Spleen (tissue), 11 donors: ENCODE measurements around the gene QSOX1. TPM values are rescaled to one million over a fixed set of nuclear protein-coding genes. Genes with fewer than 3 reads are reported as not detected.

ENCODE experiments used
- DNase-seq: peaks from one replicate; pipeline ENCODE4 v3.0.0-alpha.2; 2020
- H3K27ac ChIP-seq, 8 donors: fragments of 200-600 bp; sonication (generic) in 7 of 8; 1 replicate in 4 of 8; 2 replicates in 4 of 8; pipeline versions ENCODE4 v1.5.0 to v1.8.0; 2016 to 2021; ENCODE audit warnings: inconsistent platforms in 4 of 8, mild to moderate bottlenecking in 4 of 8, moderate library complexity in 1 of 8
- H3K27me3 ChIP-seq, 7 donors: fragments of 200-600 bp; sonication (generic) in 6 of 7; replicated peaks in 1 of 7; 1 replicate in 4 of 7; 2 replicates in 3 of 7; pipeline versions ENCODE4 v1.5.0 to v1.8.0; 2016 to 2021; ENCODE audit warnings: inconsistent platforms in 3 of 7, mild to moderate bottlenecking in 1 of 7
- H3K36me3 ChIP-seq, 6 donors: fragments of 200-600 bp; sonication (generic) in 5 of 6; 1 replicate in 4 of 6; 2 replicates in 2 of 6; pipeline versions ENCODE4 v1.5.0 to v1.8.0; 2016 to 2021; ENCODE audit warnings: inconsistent platforms in 2 of 6
- H3K4me1 ChIP-seq, 6 donors: fragments of 200-600 bp; sonication (generic) in 5 of 6; 1 replicate in 3 of 6; 2 replicates in 3 of 6; pipeline versions ENCODE4 v1.5.0 to v1.8.0; 2016 to 2021; ENCODE audit warnings: inconsistent platforms in 3 of 6
- H3K4me3 ChIP-seq, 8 donors: fragments of 200-600 bp; sonication (generic) in 7 of 8; 1 replicate in 4 of 8; 2 replicates in 4 of 8; pipeline versions ENCODE4 v1.5.0 to v1.8.0; 2016 to 2021; ENCODE audit warnings: inconsistent platforms in 4 of 8, mild to moderate bottlenecking in 4 of 8, moderate library complexity in 2 of 8
- H3K9me3 ChIP-seq, 8 donors: fragments of 200-600 bp; sonication (generic) in 7 of 8; 1 replicate in 4 of 8; 2 replicates in 4 of 8; pipeline versions ENCODE4 v1.5.0 to v1.8.0; 2016 to 2021; ENCODE audit warnings: inconsistent platforms in 4 of 8
- POLR2A ChIP-seq, 3 donors: fragments of 450-650 bp; IDR thresholded peaks; one replicate each; pipeline ENCODE4 v1.5.1; 2017; ENCODE audit warnings: antibody characterized with exemption in 3 of 3, mild to moderate bottlenecking in 1 of 3
- POLR2AphosphoS5 ChIP-seq, 3 donors: sonication (generic); formaldehyde crosslinking; IDR thresholded peaks; one replicate each; pipeline ENCODE4 v1.5.1; 2017; ENCODE audit warnings: antibody characterized with exemption in 3 of 3
- WGBS, 5 donors: extraction: QIAGEN DNeasy Blood & Tissue Kit in 3 of 5; methylation state at CpG; one replicate each; pipeline versions ENCODE4 v1.1.5 to v1.1.7; 2013 to 2018; 5-methylcytosine and 5-hydroxymethylcytosine counted together
- intact Hi-C: fragments of 100-400 bp; cut with DNase I; formaldehyde crosslinking; loops from one replicate; pipeline ENCODE4 v1.15.0; 2023; ENCODE audit warnings: low total_unique reads
- polyA plus RNA-seq, 3 donors: library from polyadenylated mRNA; stranded (reverse); fragments of 200-250 nt; gene quantifications; one replicate each; pipeline ENCODE4 v1.2.1, GENCODE V29; 2013
- total RNA-seq, 7 donors: library from RNA; depleted of rRNA in 3 of 7; stranded (reverse); fragments of >200 nt in 3 of 7; fragmentation: NEBNext Ultra II Directional in 4 of 7; extraction: Animal tissue kit (Norgen Biotek cat#: 25700) in 4 of 7; gene quantifications; one replicate each; pipeline versions ENCODE4 v1.1.0 to v1.2.1, GENCODE V29; 2016 to 2021
- TF ChIP-seq, protein P1 (sequence below), 11 experiments: fragments of 200-600 bp in 7 of 11; fragments of 450-650 bp in 4 of 11; sonication (generic) in 4 of 11; IDR thresholded peaks in 8 of 11; conservative IDR thresholded peaks in 3 of 11; 1 replicate in 7 of 11; 2 replicates in 4 of 11; pipeline versions ENCODE4 v1.4.0 to v1.8.0; 2016 to 2021; ENCODE audit warnings: antibody characterized with exemption in 11 of 11, inconsistent platforms in 4 of 11, mild to moderate bottlenecking in 1 of 11
- donor health status: healthy with polysubstance abuse.
- donor health status: DM: no; HTN: no; CAD: no; lungs with moderate emphysema.
- donor health status: DM: no; HTN: no; CAD: no.
- donor health status: Bipolar disorder and iron deficiency.
- donor health status: healthy.
- donor health status: DM: no; HTN: no; CAD: no.
- donor health status: DM: yes; HTN: yes; CAD: no.

Gene QSOX1
- total and polyA plus RNA-seq, 10 donors: 35.2 to 78.9 (median 56.5) TPM

DNA sequence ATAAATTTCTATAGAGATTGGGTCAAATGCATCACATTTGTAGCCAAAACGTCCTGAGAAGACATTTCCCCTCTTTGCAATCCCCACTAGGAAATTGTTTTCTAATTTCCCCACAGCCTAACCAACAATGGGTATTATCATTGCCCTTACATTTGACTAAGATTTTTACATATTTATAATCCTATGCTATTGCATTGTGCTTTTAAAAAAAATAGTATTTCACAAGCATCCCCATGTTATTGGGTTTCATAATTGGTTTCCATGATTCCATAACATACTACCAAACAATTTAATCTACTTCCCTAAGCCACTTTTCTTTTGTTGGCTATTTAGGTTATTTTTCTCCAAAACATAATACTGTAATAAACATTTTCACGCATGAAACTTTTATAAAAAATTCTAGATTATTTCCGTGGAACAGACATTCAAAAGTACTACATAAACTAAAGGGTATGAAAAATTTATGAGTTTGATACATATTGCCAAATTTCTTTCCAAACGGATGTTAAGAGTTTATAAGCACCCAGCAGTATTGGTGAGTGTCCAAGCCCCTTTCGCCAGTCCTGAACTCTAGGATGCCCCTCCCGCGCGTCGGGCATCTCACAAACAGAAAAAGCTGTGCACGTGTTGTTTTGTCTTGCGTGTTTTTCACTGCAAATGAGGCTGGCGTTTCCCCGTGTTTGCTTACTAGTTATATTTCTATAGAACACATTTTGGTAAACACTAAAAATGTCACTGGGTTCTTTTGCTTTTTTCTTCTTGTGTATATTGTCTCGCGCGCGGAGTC, 73.4 kb downstream of the QSOX1 start:
- H3K4me3 ChIP-seq: peak overlapping the region in 1 of 8 donors; percentile 84
- intact Hi-C loops: no loop called here
- H3K9me3 ChIP-seq: no peaks in the 10 kb centered on the region
- no peaks in the 10 kb centered on the region for H3K36me3 ChIP-seq
- DNase-seq: no peak
- H3K27ac ChIP-seq: no peak overlapping the region
- H3K27me3 ChIP-seq: peaks cover 9 to 98% (median 78%) of the 10 kb centered on the region in 7 donors
- TF ChIP-seq POLR2A (IDR thresholded peaks at IDR 0.05): no peak
- TF ChIP-seq, protein P1, sequence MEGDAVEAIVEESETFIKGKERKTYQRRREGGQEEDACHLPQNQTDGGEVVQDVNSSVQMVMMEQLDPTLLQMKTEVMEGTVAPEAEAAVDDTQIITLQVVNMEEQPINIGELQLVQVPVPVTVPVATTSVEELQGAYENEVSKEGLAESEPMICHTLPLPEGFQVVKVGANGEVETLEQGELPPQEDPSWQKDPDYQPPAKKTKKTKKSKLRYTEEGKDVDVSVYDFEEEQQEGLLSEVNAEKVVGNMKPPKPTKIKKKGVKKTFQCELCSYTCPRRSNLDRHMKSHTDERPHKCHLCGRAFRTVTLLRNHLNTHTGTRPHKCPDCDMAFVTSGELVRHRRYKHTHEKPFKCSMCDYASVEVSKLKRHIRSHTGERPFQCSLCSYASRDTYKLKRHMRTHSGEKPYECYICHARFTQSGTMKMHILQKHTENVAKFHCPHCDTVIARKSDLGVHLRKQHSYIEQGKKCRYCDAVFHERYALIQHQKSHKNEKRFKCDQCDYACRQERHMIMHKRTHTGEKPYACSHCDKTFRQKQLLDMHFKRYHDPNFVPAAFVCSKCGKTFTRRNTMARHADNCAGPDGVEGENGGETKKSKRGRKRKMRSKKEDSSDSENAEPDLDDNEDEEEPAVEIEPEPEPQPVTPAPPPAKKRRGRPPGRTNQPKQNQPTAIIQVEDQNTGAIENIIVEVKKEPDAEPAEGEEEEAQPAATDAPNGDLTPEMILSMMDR (IDR thresholded peaks at IDR 0.05 in 8 of 11, conservative IDR thresholded peaks at IDR 0.05 in 3 of 11): no peak
- no peak for TF ChIP-seq POLR2AphosphoS5 (IDR thresholded peaks at IDR 0.05)
- 18 to 27% (median 20%) methylated on average over 17 of the region's 17 CpGs for WGBS, 5 donors
- H3K4me1 ChIP-seq: peaks cover 23 to 49% (median 42%) of the 10 kb centered on the region in 6 donors

DNA sequence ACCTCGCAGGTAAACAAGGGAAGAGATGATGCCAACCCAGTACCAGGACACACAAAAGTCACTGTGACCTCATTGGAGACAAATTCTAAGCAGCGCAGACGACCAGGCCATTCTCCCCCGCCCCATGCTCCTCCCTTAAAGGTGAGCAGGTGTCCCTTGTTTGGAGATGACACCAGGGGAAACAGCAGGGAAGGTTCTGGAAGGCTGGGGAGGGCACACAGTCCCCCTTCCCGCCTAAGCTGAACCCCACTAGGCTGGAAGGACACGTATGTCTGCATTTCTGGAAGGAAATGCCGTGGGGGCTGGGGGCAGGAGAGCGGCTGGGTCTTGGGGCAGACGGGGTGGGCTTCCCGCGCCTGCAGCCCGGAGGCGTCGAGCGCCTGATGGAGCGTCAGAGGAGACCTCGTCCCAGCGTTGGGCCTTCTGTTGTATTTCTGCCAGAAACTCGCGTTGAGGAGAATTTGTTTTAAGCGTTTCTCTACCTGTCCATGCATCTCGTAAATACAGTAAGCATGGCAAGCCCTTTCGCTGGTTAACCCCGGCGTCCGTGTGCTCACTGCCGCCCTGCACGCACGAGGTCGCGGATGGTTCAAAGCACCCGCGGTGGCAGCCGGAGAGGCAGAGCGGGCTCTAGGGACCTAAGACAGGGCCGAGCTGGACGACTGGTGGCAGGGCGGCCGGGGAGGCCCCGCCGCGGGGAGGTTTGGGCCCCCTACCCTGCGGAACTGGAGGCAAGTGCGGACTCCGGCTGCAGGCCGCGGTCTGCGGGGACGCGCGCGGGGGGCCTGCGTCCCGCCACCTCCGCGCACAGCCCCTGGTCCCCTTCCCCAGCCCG, 74.2 kb downstream of the QSOX1 start:
- WGBS, 5 donors: 4 to 8% (median 6%) methylated on average over 39 to 57 of the region's 57 CpGs
- Histone ChIP-seq H3K4me1 (peaks cover 31 to 57% (median 50%) of the 10 kb centered on the region in 6 donors), H3K9me3 (no peaks in the 10 kb centered on the region), H3K27me3 (peaks cover 9 to 100% (median 86%) of the 10 kb centered on the region in 7 donors), H3K27ac (no peak overlapping the region), H3K36me3 (no peaks in the 10 kb centered on the region), H3K4me3 (peak overlapping the region; percentile 18 to 84 (median 70))
- TF ChIP-seq POLR2AphosphoS5 (IDR thresholded peaks at IDR 0.05): no peak
- DNase-seq: no peak
- intact Hi-C loops: no loop called here

DNA sequence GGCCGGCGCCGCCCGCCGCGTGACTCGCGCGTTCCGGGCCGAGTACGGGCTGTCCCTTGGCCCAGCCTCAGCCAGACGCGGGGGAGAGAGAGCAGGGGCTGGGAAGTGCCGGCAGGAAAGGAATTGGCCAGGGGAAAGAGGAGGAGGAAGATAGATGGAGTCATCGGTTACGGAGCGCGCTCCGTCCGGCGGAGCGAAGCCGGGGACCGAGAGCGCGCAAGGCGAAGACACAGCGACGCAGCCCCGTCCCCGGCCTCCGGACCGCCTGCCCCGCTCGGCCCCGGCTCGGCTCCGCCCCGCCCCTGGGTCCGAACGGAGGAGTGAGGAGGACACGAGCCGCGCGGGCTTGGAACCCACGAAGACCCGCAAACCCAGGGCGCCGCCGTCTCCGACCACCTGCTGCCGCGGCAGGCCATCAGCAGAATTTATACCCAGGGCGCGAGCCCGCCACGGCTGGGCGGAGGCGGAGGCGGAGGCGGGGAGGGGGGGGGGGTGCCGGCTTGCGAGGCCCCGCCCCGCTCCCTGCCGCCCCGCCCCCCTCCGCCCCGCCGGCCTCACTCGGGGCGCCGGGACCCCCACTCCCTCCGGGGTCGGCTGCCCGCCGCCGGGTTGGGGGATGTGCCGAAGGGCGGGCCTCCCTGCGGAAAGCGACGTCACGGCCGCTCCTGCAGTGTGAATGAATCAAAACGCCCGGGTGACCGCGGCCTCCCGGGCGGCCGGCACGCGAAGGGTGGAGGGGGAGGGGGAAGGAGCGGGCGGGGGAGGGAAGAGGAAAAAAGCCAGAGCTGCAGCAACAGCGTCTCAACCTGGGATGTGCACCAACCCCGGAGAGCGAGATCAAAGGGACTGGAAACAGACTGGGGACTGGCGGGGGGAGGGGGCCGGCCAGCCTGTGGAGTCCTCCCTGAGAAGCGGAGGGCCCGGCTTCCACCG, 75.1 kb downstream of the QSOX1 start, which contains the start of gene LHX4:
TSS of gene LHX4 (plus strand) at position 782 of the 933 bp plus-strand sequence. CDS start 266 bp downstream, outside the sequence.
- Histone ChIP-seq H3K27ac (no peak within 1 kb of the TSS), H3K36me3 (no peaks in the 10 kb centered on the region), H3K27me3 (peaks cover 9 to 100% (median 95%) of the 10 kb centered on the region in 7 donors), H3K4me1 (peaks cover 37 to 66% (median 58%) of the 10 kb centered on the region in 6 donors), H3K9me3 (no peaks in the 10 kb centered on the region), H3K4me3 (peak within 1 kb of the TSS; percentile 18 to 84 (median 70))
- DNase-seq: no peak
- 0 to 1% (median 0%) methylated on average over 47 to 105 of the region's 105 CpGs for WGBS, 5 donors
- intact Hi-C loops: no loop called here
- peak in 2 of 3 donors; percentile 30 to 65 for TF ChIP-seq POLR2AphosphoS5 (IDR thresholded peaks at IDR 0.05)
- TF ChIP-seq POLR2A (IDR thresholded peaks at IDR 0.05): no peak

DNA sequence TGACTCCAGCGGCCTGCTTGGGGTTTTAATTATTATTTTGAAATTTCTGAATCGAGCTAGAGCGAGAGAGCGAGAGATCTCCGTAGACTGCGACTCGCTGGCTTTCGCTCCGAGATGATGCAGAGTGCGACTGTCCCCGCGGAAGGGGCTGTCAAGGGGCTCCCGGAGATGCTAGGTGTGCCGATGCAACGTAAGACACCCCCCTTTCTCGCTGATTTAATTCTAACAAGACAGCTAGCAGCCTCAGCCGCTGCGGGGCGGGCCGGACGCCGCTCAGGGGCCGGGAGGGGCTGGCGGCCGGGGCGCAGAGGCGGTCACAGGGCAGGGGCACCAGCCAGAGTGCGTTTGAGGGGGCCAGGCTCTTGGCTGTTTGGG, 75.7 kb downstream of the QSOX1 start:
- peaks cover 9 to 100% (median 99%) of the 10 kb centered on the region in 7 donors for H3K27me3 ChIP-seq
- intact Hi-C loops: no loop called here
- WGBS, 5 donors: 1 to 2% (median 1%) methylated on average over 27 to 28 of the region's 28 CpGs
- no peak for DNase-seq
- peak overlapping the region; percentile 18 to 84 (median 70) for H3K4me3 ChIP-seq
- H3K4me1 ChIP-seq: peaks cover 39 to 73% (median 64%) of the 10 kb centered on the region in 6 donors
- no peak overlapping the region for H3K27ac ChIP-seq
- no peaks in the 10 kb centered on the region for H3K9me3 ChIP-seq
- H3K36me3 ChIP-seq: no peaks in the 10 kb centered on the region
- TF ChIP-seq POLR2AphosphoS5 (IDR thresholded peaks at IDR 0.05) (no peak), POLR2A (IDR thresholded peaks at IDR 0.05) (no peak)
- TF ChIP-seq, protein P1 (IDR thresholded peaks at IDR 0.05 in 8 of 11, conservative IDR thresholded peaks at IDR 0.05 in 3 of 11): no peak
